HG02981 (cell line): Measurements from ENCODE around the gene RENBP.

Experiments
- ATAC-seq: cut with Tn5 transposase; IDR thresholded peaks from one replicate; pipeline ENCODE4 v1.9.1; 2021; ENCODE audit warnings: mild to moderate bottlenecking, moderate library complexity; ENCODE audit not compliant: unreplicated experiment

RENBP gene

DNA sequence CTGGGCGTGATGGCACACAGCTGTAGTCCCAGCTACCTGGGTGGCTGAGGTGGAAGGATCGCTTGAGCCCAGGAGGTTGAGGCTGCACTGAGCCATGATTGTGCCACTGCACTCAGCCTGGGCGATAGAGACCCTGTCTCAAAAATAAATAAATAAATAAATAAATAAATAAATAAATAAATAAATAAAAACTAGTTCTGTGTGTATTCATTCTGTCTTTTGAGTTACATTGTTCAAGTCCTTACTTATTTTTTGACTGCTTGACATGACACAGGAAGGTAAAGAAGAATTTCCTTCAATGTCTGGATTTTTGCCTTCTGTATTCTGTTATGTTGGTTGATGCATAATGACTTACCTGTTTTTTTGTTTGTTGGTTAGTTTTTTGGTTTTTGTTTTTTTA lies 7.4 kb downstream of the RENBP start:
- ATAC-seq, result no peak

DNA sequence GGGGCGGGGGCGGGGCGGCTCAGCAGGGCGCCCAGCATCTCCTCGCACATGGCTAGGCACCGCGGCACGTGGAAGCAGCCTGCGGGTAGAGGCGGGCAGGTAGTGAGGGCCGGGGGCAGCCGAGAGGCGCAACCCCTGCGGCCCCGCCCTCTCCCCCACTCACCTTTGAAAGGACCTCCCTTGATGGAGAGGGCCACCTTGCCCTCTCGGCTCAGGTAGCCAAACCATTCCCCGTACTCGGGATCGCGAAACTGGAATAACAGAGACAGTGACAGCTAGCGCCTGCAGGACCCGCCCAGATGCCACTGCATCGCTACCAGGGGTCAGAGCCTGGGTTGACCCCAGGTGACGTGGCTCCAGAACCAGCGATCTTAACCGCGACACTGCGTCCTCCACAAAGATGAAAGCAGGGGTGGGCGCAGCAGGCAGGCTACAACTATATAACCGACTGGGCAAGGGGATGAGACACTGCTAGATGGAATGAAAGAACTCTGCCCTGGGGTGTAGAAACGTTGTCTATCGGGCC lies 9.1 kb downstream of the RENBP start:
- peak; percentile 22 for ATAC-seq

DNA sequence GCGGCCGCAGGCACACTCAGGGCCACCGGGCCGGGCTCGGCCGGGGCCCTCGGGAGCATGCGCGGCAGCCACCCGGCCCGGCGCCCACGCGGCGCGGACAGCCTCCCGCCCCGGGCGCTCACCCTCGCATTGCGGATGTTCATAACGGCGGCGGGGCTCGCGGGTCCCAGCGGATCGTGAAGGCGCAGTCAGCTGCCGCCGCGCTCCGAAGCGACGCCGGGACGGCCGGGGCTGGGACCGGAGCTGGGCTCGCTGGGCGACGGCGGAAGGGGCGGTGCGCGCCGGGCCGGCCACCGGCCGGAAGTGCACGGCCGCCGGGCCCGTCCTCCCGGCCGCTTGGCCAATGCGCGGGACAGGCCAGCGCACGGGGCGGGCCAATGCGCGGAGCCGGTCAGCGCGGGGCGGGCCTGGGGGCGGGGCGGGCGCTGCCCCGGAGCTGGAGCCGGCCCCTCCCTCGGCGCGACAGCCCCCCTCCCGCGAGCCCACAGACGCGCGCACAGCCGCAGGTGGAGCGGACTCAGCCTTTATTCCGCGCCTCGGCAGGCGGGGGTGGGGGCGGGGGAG lies 9.6 kb downstream of the RENBP start, which contains the start of gene NAA10:
Gene NAA10, minus strand, starts transcription at position 276 of the 564 bp plus-strand sequence. Its CDS starts 133 bp downstream, at position 143.
- peak; percentile 87 for ATAC-seq

DNA sequence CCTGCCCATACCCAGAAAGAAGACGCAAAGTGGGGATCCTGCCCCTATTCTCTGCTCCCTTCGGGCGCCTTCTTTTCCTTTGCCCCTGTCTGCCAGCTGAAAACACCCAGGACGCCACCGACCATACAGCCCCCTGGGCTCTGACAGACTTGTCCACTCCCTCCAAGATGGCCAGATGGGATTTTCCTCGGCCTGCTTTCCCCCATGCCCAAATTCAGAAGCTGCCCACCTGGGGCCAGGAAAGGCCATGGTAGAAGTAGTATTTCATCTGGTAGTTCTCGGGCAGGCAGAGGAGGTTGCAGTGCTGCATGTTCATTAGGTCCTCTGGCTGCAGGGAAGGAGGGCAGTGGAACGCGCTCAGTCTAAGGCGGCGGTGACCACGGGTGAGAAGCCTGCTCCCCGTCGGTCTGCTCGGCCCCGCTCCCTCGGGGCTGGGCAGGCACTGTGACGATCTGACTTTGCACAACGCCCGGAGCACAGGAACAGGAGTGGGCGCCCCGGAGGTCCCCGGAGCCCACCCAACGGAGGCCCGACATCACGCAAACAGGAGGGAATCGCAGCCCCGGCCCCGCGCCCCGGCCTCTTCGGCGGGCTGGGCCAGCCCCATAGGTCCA lies 10.2 kb downstream of the RENBP start:
- ATAC-seq, result peak; percentile 12

DNA sequence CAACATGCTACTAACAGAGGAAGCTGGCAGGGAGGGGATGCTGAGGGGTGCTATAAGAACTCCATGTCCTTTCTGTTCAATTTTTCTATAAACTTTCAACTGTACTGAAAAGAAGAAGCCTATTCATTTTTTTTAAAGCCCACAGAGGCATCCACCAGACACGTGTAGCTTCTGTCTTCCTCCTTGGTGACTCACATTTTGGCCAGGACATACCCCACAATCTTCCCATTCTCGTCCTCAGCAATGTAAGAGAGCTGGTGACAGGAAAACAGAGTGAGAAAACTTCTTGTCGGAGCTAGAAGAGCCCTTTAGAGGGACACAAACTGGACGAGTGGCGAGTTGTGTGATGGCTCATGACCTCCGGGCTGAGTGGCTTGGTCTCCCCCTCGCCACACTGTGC lies 10.7 kb downstream of the RENBP start:
- ATAC-seq, result no peak

DNA sequence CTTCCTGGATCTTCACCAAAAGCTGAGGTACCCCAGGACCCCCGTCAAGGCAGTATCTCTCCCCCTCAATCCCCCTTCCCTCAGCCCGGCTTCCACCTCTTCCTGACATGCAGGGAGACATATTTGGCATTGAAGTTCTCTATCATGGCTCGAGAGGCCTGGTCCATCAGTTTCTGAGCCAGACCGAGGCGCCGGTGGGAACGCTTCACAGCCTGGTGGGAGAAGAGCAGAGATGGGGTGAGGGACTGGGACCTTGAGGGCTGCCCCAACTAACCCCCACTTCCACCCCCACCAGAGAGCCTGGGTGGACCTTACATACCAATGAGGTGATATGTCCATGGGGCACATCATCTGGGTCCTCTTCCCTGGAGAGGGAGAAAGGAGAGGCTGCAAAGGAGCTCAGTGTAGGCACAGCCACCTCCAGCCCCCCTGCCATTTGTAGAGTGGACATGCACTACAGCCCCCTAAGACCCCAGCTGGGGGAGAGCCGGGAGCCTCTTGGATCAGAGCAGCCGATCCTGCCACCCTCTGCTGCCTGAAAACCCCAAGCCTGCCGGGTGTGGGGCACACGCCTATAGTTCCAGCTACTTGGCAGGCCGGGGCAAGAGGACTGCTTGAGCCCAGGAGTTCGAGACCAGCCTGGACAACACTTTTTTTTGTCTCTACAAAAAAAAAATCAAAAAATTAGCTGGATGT lies 12.1 kb downstream of the RENBP start:
- ATAC-seq, result no peak

DNA sequence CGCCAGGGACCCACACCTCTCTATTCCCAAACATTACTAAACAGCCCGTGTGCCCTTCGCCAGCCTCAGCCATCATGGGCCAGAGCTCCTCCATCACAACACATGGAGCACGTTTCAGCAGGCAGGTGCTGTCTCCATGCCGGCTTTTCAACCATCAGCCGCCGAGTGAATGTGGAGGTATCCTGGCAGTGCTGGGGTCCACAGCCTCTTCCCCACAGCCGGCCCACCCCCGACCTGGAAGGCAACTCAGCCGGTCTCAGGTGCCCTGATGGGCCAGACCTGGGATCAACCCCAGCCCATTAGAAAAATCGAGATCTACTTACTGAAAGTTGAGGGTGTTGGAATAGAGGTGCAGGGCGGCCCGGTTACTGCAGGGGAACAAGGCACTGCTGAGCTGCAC lies 12.7 kb downstream of the RENBP start:
- no peak for ATAC-seq

DNA sequence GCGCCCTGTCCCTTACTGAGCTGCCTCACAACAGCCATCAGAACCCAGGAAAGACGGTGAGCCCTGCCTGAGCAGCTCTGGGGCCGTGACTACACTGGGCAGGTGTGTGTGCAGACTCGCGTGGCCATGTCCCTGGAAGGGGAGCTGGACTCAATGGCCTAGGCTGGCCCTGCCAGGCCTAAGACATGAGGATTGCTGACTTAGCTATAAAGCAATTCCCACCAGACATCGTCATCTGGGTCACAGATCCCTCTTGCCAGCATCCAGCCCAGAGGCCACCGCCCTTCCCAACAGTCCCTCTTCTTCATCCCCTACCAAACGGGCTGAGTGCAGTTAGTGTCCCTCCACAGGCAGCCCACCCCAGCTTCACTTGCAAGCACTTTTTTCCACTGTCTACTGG lies 13.3 kb downstream of the RENBP start:
- no peak for ATAC-seq

DNA sequence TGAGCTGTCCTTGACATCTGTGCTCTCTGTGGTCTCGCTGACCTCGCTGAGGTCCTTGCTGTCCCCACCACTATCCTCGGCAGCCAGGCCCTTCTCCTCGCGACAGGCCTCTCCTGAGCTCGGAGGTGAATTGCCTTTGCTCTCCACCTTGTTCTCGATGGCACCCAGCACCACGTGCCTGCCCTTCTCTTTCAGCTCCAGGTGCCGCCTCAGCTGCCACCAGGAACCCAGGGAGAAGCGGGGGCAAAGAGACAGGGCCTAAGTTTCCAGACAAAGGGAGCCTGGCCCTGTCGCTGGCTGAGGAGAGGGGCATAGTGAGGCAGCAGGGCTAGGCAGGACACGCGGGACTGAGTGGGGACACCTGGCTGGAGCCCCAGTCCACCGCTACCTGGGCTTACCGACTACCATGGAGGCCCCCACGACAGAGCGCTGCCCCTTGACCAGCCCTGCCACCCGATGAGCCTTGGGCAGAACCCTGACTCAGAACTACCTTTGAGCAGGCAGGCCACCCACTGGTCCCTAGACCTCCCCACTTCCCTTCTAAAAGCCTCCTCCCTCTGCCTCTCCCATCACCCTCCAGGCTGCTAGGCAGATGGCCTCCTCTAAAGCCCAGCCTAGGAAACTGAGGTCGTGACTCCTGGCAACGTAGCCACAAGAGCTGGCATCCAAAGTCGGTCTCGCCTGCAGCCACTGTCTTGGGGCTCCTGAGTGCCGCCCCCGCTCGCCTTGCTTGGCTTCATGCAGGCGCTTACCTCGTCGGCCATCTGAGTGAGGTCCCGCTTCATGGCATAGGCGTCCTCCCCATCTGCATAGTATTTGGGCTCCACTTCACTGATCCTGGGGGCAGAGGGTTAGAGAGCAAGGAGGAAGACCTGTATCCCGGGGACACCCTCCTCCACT lies 14.2 kb downstream of the RENBP start:
- no peak for ATAC-seq

DNA sequence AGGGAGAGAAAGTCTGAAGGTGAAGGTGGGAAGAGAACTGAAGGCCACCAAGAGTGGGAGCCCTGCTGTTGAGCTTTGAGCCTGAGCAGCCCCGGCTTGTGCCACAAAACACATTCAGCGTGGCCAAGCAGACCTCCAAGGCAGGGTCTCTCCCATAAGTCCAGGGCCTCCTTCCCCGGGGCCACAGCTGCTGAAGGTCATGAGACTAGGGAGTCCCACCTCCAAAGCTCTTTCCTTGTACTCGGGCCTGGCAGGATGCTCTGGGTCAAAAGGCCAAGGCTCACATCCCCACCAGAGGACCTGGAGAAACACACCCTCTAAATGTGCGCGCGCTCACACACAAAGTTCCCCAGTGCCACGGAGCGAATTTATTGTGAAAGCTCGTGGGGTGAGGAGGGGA lies 14.9 kb downstream of the RENBP start:
- no peak for ATAC-seq

DNA sequence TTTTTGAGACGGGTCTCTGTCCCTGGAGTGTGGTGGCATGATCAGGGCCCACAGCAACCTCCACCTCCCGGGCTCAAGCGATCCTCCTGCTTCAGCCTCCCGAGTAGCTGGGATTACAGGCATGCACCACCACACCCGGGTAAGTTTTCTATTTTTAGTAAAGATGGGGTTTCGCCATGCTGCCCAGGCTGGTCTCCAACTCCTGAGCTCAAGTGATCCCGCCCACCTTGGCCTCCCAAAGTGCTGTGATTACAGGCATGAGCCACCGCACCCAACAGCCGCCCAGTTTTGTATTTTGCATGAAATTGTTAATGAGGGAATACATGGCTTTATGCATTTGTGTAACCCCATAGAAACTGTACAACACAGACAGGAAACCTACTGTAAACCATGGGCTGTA lies 15.6 kb downstream of the RENBP start:
- ATAC-seq, result no peak

DNA sequence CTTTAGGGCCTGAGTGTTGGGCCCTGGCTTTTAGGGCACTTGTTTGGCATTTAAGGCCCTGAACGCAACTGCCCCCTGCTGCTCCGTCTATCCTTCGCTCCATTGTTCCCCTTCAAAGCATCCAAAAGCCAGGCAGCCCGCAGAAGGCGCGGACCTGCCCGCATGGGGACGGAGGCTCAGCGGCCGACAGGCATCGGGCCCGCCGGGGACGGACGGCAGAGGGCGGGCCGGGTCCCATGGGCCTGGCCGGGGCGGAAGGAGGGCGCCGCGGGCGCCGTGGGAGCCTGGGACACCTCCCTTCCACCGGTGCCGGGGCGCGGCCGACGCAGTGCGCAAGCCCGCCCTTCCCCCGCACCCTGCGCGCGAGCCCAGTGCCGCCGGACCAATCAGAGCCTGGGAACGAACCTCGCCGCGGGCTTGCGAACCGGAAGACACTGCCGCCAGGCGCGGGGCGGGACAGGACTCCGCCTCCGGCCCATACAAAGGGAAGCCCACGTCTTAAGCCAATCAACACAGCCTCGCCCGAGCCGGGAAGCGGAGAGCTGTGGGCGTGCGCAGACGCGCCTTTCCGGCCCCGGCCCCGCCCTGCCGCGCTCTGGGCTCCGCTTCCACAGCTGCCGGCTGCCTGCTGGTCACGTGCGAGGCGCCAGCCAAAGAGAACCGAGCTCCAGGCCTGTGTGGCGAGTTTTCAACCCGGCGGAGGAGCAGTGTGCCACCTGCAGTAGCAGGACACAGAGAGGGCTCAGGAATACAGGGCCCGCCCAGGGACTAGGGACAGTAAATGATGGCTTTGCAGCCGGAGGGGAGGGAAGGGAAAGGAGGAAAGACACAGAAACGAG lies 16.3 kb downstream of the RENBP start:
- ATAC-seq, result peak; percentile 69

DNA sequence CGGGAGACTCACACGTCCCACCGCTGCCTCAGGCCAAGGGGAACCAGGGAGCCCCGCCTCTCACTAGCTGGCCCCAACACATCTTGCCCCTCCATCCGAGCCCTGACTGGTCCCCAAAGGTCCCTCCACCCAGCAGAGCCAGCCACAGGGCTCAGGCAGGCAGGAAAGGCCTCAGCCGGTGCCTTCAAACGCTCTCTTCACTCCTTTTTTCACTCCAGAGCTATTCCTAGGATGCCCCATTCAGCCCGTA lies 16.8 kb downstream of the RENBP start:
- no peak for ATAC-seq

DNA sequence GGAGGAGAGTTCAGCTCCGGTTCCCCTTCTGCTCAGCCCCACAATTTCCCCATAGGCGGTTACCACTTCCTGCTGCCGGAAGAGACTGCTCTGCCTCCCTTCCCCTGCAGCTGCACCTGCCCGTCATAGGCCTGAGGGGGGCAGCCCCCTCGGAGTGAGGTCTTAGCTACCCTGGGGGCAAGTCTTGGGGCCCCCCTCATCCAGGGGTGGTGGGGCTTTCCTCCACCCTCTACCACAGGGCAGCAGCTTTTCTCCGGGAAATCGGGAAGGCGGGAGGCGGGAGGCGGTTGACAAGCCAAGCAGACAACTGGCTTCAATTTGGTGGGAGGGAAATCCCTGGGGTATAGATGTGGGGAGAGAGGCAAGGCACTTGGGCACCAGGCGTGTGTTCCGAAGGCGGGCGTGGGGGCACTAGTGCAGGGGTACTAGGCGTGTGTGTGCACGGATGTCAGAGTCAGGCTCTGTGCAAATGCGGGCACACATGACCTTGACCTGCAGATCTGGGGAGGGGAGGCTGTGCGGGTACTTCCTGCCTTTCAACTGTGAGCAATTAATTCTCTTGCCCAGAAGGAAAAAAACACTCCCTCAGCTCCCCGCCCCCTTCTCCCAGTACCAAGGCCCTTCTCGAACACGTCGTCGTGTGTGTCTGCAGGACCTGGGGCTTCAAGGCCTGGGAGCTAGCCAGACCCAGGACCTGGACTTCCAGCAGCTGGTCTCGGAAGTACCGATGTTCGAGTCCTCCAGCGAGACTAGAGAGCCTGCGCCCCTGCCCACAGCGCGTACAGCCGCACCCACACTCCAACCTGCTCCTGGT lies 17.4 kb downstream of the RENBP start:
- peak; percentile 45 for ATAC-seq

DNA sequence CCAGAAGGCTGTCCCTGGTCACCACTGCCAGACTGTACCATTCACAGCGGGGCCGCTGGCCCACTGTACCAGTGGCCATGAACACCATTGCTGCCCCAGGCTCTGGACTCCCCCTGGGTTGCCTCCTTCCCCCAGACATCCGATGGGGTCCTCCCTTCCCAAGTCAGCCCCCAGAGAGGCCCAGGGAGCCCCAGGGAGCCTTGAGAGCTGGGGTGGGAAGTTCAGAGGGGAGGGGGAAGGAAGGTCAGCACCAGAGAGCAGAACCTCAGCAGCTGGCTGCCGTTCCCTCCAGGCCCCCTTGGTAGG lies 17.9 kb downstream of the RENBP start:
- no peak for ATAC-seq

DNA sequence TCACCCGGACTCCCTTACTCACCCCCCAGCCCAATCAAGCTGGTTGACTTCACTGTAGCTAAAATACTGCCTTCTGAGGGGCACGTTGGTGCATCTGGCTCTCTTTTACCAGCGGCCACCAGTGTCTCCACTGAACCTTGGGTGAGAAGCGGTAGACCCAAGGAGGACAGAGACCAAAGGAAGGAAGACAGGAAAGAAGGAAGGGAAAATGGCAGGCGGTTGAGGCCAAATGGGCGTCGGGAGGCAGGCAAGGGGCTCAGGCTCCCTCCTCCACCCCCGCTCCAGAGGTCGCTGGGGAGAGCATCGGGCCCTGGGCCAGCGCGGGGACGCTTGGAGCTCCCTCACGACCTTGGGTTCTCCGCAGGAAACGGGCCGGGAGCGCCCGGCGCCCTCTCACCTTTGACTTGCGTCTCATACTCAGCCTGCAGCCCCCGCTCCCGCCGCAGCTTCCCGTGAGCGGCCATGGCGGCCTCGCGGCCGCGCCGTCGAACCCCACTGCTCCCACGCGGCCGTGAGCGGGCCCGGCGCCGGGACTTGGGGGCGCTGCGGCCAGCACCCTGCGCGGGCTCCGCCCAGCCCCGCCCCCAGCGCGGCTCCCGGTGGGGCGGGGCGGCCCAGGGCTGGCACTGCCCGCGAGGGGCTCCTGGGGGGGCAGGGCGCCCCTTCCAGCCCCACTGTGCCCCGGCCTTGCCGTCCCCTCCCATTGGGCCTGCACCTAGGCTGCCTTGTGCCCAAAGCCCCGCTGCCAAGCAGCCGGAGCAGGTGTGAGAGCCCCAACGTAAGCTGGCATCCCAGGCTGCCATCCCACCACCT lies 18.5 kb downstream of the RENBP start, which contains the start of gene ARHGAP4:
Gene ARHGAP4, minus strand, starts transcription at position 526 of the 813 bp plus-strand sequence. Its CDS starts 62 bp downstream, at position 464.
- ATAC-seq, result no peak

DNA sequence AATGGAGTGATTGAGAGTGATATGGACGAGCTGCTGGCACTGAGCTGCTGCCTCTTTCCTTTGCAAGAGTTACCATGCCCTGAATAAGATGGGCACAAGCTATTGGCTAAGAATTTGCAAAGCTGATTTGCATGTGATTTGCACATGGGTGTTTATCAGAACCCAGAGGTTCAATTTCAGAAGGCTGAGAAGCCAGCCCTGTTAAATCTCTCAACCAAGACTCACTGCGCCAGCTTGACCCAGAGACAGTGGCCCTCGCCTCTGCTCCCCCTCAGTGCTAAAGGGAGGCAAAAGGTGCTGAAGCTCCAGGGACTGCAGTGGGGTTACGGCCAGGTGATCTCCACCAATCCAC lies 19.1 kb downstream of the RENBP start:
- no peak for ATAC-seq

DNA sequence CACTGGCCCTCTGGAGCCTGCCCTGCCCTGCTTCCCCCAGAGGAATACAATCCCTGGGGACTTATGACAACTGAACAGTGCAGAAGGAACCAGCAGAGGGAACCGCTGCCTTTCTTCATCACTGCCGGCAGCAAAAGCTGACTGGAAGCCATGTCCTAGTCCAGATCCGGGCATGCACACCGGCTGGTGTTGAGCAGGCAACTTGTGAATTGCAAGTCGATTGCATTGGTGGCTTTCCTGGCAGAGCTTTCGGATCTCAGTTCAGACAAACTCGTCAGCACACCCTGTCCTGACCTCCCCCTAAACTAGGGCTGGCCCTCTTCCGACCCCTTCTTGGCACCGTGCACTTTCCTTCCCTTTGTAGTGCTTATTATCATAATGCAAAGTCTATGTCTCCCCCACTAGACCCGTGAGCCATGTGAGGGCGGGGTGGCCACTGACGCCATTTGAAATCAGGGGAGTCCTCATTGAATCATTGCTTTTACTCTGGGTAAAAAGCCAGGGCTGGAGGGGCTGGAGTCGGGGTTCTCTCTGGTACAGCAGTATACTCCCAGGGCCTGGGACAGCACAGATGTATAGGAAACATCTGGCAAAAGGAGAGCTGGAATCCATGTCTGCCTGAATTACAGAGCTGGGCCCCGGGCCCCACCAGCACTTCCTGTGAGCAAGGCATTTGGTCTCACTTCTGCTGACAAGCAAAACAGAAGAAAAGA lies 20.1 kb downstream of the RENBP start:
- no peak for ATAC-seq
